A549 treated with CpdA at 1 μM for 4 hours (cell line): ENCODE measurements around the gene PCED1B. TPM values are rescaled to one million over a fixed set of nuclear protein-coding genes. Genes with fewer than 3 reads are reported as not detected.

Experiments
- total RNA-seq: library from RNA; stranded (reverse); fragments of 200-300 nt; extraction: Qiagen RNA extraction; gene quantifications from 5 replicates; pipeline ENCODE4 v1.2.3, GENCODE V29; 2022; ENCODE audit warnings: low read depth

Gene PCED1B, protein sequence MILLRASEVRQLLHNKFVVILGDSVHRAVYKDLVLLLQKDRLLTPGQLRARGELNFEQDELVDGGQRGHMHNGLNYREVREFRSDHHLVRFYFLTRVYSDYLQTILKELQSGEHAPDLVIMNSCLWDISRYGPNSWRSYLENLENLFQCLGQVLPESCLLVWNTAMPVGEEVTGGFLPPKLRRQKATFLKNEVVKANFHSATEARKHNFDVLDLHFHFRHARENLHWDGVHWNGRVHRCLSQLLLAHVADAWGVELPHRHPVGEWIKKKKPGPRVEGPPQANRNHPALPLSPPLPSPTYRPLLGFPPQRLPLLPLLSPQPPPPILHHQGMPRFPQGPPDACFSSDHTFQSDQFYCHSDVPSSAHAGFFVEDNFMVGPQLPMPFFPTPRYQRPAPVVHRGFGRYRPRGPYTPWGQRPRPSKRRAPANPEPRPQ
- total RNA-seq, result 46.1 to 54.7 TPM (median 50.5 TPM) in 5 replicates

GRCh38 chr12:47079468-47079980 lies at the start of gene PCED1B, which contains the start of gene AMIGO2:
Gene PCED1B, plus strand, starts transcription at chr12:47079621. Its CDS starts 155,443 bp downstream, at chr12:47235064.
Gene AMIGO2, minus strand, starts transcription at chr12:47079959. Its CDS starts 957 bp downstream, at chr12:47079002.

Other genes with a start within 250 kb of the PCED1B start
- 122 to 170 TPM (median 160 TPM) in 5 replicates for gene AMIGO2, start 338 bp downstream of the PCED1B start, total RNA-seq